ENCODE results near the gene CGB8.
"Not testable (repeated sequence)": the region's sequence is repeated elsewhere in the genome, so short reads cannot be mapped to it uniquely, and the experiment has no call there.

Gene CGB8

GRCh38 chr19:49057636-49058234 is 8.8 kb upstream of the CGB8 start, which contains the start of gene CGB7:
Gene CGB7 (minus strand): TSS chr19:49057749. CDS start chr19:49055375, 2,374 bp downstream.
- TF ChIP-seq CTCF (IDR thresholded peaks at IDR 0.05; ENCODE audit: low read depth, low read length, missing control alignments): no peak
- no peak for DNase-seq (ENCODE audit: extremely low read depth, low read depth)
- peak within 1 kb of the TSS; percentile 42 for H3K4me3 ChIP-seq (replicated peaks; ENCODE audit: low read depth, low read length)

GRCh38 chr19:49056902-49057596 is 8.1 kb upstream of the CGB8 start:
- H3K4me3 ChIP-seq (replicated peaks; ENCODE audit: low read depth, low read length): peak overlapping the region; percentile 42

GRCh38 chr19:49056101-49056901 is 7.4 kb upstream of the CGB8 start:
- peak overlapping the region; percentile 42 for H3K4me3 ChIP-seq (replicated peaks; ENCODE audit: low read depth, low read length)
- no peak for DNase-seq (ENCODE audit: extremely low read depth, low read depth)
- TF ChIP-seq CTCF (IDR thresholded peaks at IDR 0.05; ENCODE audit: low read depth, low read length, missing control alignments): peak; percentile 30

More at GRCh38 chr19:49056902-49057596, 8.1 kb upstream of the CGB8 start:
- DNase-seq (ENCODE audit: extremely low read depth, low read depth): not testable (repeated sequence)

GRCh38 chr19:49050376-49051033 is 1.6 kb upstream of the CGB8 start:
- not testable (repeated sequence) for DNase-seq (ENCODE audit: extremely low read depth, low read depth); H3K4me3 ChIP-seq (replicated peaks; ENCODE audit: low read depth, low read length)

- not testable (repeated sequence) for DNase-seq (ENCODE audit: extremely low read depth, low read depth); H3K4me3 ChIP-seq (replicated peaks; ENCODE audit: low read depth, low read length)
Measured at GRCh38 chr19:49049834-49050233, 923 bp upstream of the CGB8 start.

- not testable (repeated sequence) for DNase-seq (ENCODE audit: extremely low read depth, low read depth); H3K4me3 ChIP-seq (replicated peaks; ENCODE audit: low read depth, low read length)
Measured at GRCh38 chr19:49043548-49043947, 5.4 kb downstream of the CGB8 start, which contains the start of gene CGB5. Gene CGB5 (plus strand): TSS chr19:49043848. CDS start chr19:49044210, 362 bp downstream.

GRCh38 chr19:49042666-49043065 is 6.2 kb downstream of the CGB8 start:
- DNase-seq (ENCODE audit: extremely low read depth, low read depth); H3K4me3 ChIP-seq (replicated peaks; ENCODE audit: low read depth, low read length): not testable (repeated sequence)

GRCh38 chr19:49042177-49042576 is 6.7 kb downstream of the CGB8 start:
- no peak overlapping the region for H3K4me3 ChIP-seq (replicated peaks; ENCODE audit: low read depth, low read length)
- no peak for TF ChIP-seq CTCF (IDR thresholded peaks at IDR 0.05; ENCODE audit: low read depth, low read length, missing control alignments)
- no peak for DNase-seq (ENCODE audit: extremely low read depth, low read depth)

GRCh38 chr19:49039736-49040135 is 9.2 kb downstream of the CGB8 start:
- not testable (repeated sequence) for H3K4me3 ChIP-seq (replicated peaks; ENCODE audit: low read depth, low read length); DNase-seq (ENCODE audit: extremely low read depth, low read depth)

- DNase-seq (ENCODE audit: extremely low read depth, low read depth); H3K4me3 ChIP-seq (replicated peaks; ENCODE audit: low read depth, low read length): not testable (repeated sequence)
Measured at GRCh38 chr19:49038557-49039276, 10.2 kb downstream of the CGB8 start.

GRCh38 chr19:49038111-49038510 is 10.8 kb downstream of the CGB8 start:
- H3K4me3 ChIP-seq (replicated peaks; ENCODE audit: low read depth, low read length): not testable (repeated sequence)

More at GRCh38 chr19:49038111-49038510, 10.8 kb downstream of the CGB8 start:
- DNase-seq (ENCODE audit: extremely low read depth, low read depth): not testable (repeated sequence)
